GM19463 (cell line): ENCODE results near the gene DENND1A.

Experiments used
- ATAC-seq: cut with Tn5 transposase; IDR thresholded peaks from one replicate; pipeline ENCODE4 v1.9.1; 2021; ENCODE audit warnings: mild to moderate bottlenecking, moderate library complexity; ENCODE audit not compliant: unreplicated experiment

DENND1A gene

GRCh38 chr9:123478967-123479602, 450.8 kb downstream of the DENND1A start:
- no peak for ATAC-seq

GRCh38 chr9:123478160-123478559, 451.8 kb downstream of the DENND1A start:
- no peak for ATAC-seq

DNA sequence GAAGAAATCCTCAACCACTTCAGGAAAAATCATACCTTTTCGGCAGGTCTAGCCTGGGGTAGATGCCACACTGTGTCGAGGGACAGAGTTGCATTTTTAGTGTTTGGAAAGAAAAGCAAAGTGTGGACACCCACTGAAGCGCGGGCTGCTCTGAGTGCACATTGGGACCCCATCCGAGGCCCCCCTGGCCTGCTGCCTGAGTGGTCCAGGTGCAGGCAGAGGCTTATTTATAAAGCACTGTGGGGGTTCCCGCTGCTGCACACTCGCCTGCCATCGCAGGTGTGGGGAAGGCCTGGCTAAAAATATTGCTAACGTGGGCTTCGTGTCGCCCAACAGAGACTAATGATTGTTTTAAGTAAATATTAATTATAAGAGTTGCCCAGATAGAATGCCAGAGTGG, 454.5 kb downstream of the DENND1A start:
- ATAC-seq = no peak

- ATAC-seq = no peak
Measured at GRCh38 chr9:123472862-123473614, 456.9 kb downstream of the DENND1A start.

DNA sequence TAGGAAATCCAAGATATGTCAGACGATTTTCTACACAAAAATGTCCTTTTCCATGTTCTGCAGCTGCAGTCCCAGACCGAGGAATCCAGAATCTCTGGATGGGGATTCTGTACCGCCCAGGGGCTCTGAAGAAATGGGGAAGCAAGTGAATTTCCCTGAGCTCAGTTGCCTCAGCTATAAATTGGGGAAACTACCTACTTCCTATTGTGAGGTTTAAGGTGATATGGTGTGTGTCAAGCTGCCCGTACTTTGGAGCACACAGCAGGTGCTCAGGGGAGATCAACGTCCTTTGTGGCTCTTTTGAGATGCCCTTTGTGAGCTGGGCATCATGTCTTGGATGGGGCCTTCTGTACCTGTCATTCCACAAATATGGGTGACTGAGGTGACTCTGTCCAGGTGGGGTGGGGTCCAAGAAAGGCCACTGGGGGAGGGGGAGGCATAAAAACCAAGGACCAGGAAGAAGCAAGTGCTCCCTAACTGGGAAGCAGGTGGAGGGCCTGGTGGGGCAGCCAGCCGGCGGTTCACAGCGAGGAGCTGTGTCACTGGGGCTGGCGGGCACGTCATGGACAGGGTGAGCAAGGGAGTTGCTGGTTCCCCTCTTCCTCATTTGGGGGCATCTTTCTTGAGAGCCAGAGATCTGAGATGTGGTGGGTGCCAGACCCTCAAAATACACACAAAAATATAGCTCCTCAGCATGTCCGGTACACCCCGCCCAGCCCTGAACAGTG, 457.9 kb downstream of the DENND1A start:
- no peak for ATAC-seq

DNA sequence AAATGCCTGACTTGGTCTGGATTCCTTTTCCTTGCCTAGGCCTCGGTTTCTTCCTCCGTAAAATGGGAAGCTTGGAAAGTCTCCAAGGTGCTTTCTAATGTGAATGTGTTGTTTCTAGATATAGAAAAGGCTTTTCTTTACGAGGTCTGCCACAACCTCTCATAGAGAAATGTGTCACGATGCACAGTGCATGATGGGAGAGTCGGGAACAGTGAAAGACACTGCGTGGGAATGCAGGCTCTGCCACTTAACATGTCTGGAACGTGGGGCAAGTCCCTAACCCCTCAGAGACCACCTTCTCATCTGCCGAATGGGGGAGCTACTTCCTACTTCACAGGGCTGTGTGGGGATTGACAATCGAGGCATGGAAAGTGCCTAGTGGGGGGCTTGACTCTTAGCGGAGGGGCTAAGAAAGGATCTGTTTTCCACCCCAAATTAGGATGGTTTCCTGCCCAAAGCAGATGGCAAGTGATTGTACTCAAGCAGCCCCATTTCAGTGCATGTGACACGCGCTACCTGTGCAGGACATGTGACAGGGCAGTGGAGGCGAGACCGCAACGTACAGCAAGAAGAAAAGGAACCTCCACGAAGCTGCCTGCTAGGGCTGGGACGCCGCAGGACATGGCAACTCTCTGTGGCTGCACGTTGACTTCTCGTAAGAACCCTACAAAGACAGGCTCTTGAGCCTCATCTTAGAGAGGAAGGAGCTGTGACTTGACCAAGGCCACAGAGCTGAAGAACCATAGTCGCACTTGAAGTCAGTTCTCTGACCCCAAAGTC, 458.7 kb downstream of the DENND1A start:
- no peak for ATAC-seq

- no peak for ATAC-seq
Measured at GRCh38 chr9:123470121-123470782, 459.7 kb downstream of the DENND1A start.

DNA sequence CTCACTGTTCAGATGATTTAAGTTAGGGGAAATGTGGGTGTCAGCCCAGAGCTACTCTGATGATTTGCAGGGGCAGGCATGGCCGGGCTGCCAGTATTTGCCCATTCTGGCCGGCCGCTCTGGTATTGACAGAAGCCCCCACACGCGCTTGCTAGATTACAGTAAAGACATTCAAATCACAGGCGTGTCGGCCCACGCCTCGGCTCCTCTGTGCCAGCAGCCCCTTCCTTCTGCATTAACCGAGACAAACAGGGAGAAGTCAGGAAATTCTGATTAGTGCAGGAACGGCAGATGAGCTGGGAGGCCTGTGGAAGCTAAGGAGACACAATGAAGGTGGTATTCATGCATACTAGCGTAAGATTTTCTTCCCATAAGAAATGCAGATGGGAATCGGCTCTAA, 460.6 kb downstream of the DENND1A start:
- no peak for ATAC-seq

- no peak for ATAC-seq
Measured at GRCh38 chr9:123468541-123468940, 461.4 kb downstream of the DENND1A start.

- ATAC-seq = no peak
Measured at GRCh38 chr9:123465304-123465703, 464.6 kb downstream of the DENND1A start.

DNA sequence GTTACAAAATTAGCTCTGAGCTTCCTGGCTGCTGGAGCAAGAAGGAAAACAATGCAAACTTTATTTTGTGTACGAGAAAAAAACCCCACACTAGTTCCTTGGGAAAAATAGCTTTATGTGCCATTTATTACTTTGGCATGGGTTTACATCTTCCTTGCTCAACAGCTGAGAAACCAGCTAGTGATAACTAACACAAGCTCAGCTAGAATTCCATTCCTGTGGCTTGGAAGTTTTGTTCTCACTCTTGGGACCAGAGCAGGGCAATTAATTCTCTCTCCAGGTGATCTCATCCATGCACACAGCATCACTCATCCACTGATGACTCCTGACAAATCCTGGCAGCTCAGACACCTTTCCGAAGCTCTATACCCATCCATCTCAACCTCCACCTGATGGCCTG, 469.8 kb downstream of the DENND1A start:
- ATAC-seq = no peak

GRCh38 chr9:123457583-123457982, 472.3 kb downstream of the DENND1A start:
- no peak for ATAC-seq

- no peak for ATAC-seq
Measured at GRCh38 chr9:123456011-123456410, 473.9 kb downstream of the DENND1A start.

DNA sequence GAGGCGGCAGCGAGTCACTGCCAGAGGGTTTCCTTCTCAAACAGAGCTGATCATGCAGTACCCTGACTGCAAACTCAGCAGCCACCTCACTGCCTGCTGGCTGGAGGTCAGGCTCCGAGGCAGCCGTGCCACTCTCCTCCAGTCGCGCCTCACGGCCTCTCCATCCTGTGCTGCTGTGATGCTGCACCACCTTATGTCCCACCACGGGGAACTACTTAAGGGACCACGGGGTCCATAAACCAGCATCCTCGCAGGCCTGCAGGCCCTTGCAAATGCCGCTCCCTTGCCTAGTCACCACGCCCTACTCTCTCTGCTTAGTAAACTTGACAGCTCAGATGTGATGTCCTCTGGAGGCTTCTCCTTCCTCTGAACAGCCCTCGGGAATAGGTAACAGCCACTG, 474.7 kb downstream of the DENND1A start:
- no peak for ATAC-seq

GRCh38 chr9:123454361-123454760, 475.6 kb downstream of the DENND1A start:
- no peak for ATAC-seq

- no peak for ATAC-seq
Measured at GRCh38 chr9:123453831-123454321, 476.1 kb downstream of the DENND1A start.

- no peak for ATAC-seq
Measured at GRCh38 chr9:123453076-123453667, 476.8 kb downstream of the DENND1A start.

DNA sequence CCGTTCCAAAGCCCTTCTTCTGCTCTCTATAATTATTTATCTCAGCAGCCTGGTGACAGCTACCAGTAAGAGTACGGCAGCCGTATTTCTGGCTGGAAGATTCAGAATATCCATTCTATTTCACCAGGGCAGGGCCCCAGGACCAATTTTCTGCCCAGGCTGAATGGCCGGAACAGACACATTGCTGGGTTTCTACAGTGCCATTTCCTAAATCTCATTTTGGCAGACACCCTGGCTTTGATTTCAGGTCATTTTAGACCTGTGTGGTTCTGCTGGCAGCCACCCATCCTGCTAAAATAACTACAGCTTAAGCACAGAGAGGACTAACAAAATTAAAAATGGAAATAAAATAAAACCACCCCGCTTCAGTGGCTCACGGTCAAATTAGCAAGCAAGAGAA, 478.9 kb downstream of the DENND1A start:
- ATAC-seq = no peak

- no peak for ATAC-seq
Measured at GRCh38 chr9:123450098-123450770, 479.7 kb downstream of the DENND1A start.
